NCI-H345 (cell line): Measurements from ENCODE around the gene EPB41L4B.

Source experiments
- DNase-seq: peaks from one replicate; lab custom pipeline; 2025; lab: John Stamatoyannopoulos, UW

EPB41L4B gene

DNA sequence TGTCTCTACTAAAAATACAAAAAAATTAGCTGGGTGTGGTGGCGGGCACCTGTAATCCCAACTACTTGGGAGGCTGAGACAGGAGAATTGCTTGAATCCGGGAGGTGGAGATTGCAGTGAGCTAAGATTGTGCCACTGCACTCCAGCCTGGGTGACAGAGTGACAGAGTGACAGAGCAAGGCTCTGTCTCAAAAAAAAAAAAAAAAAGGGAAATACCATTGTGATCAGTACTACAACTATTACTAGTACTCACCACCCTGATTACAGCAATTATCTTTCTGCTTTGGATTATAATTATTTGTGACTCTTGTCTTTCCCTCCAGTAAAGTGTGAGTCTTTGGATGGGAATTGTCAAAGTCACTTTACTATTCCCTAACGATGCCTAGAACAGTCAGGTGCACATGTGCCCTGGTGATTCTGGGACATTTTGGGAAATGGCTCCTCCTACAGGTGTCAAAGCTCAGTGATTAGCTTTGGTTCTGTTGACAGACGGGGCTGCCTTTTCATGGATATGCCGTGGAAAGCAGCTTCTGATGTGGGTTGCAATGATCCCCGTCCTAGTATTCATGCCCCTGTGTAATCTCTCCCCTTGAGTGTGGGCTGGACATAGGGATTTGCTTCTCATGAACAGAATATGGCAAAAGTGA, 122.0 kb downstream of the EPB41L4B start:
- no peak for DNase-seq

DNA sequence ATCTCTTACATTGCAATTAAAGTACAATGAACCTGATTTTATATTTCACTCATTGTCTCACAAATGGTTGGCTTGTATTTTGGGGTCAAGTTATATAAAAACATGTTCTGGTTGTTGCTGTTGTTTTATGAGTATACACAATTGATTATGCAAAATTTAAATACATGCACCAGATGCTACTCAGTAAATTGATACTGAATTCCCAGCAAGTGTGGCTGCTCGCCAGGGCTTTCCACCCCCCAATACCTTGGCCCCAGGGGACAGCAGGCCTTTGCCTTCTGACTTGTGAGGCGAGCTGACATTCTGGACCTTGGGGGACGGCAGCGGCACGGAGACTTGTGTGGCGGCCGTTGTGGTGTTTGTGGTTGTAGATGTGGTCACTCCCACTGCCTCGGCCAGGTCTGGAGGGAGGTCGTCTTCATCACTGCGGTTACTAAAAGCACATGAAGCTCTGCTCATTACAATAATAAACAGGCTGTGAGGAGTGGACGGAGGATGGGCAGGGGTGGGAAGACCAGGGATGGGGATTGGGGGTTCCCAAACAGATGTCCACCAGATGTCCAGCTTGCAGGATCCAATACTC, 126.8 kb downstream of the EPB41L4B start:
- no peak for DNase-seq

DNA sequence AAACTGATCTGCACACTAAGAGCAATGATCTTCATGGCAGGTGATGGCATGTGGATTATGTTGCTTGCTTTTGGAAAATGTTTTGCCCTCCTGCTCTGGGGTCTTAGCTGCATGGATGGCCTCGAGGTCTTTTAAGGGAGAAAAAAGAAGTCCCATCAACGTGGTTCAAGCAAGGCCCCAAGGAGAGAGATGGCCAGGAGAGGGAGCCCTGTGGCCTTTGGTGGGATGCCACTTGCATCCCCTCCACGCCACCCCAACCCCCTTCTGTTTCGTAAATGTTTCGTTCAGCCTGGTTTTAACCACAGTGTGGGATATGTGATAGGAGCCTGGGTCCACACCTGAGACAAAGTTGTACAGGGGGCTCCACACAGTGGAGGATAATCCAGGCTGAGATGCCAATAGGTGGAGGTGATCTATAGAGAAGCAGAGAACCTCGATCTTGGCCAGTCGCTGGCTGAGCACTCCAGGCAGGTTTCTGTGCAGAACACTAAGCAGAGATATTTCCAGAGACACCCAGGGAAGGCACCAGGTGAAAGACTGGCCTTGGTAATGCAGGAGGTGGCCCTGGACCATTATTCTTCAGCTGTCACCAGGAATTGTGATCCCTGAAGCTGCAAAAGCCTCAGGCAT, 128.0 kb downstream of the EPB41L4B start:
- peak; percentile 22 for DNase-seq

DNA sequence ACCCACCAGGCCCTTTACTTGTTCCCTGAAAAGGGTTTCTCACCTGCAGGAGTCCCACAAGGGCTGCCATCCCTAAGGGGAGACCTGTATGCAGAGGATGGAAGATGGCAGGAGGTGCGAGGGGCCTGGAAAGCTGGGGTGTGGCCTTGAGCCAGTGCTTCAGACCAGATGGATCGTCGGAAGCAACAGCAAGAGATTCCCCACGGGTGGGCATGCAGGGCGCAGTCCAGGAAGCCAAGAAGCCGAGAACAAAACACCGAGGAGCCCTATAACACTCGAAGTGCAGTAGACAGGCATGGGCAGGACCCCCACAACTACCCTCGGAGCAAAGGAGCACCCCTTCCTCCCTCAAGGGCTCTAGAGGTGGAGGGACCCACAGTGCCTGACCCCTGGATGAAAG, 129.1 kb downstream of the EPB41L4B start:
- no peak for DNase-seq

DNA sequence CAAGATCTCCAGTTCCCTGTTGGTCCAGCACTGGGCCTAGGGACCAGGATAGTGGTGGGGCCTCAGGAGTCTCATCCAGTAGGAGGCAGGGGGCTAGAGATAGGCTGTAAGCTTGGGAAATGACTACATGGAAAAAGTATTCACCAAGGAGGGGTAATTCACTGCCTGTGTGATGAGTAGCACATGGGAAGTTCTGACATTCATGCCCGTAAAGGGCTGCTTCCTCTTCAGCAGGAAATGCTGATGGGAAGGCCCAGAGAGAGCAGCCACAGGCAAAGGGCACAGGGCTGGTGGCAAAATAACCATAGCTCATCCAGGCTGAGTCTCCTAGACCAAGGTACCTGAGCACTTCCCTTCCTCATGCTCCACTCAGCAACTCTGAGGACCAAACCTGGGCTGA, 130.7 kb downstream of the EPB41L4B start:
- DNase-seq, result no peak

DNA sequence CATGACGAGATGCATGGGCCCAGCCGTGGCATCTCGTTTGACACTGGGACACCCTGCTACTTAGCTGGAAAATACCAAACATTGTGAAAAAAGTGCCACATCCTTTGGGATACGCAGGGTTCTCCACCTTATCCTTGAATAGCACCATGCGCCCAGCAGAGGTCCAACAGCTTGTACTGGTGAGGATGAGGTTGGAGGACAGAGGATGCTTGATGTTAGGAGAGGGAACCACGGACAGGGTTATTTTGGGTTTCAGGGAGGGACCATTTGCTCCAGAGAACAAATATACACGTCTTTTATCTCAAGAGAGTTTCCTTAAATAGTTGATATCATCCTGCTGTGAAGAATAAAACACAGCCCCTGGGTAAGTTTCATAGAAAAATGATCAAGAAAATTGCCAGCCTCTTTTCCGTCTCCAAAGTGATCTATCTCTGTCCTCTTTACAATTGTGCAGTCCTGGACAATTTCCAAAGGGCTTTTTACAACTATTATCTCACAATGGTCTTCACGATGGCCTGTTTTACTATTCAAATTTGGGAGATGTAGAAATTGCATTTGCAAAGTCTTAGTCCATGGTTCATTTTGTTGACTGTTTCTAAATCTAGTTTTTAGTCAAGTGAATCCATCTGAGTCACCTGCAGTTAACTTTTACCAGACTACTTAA, 133.9 kb downstream of the EPB41L4B start:
- DNase-seq, result peak; percentile 57

DNA sequence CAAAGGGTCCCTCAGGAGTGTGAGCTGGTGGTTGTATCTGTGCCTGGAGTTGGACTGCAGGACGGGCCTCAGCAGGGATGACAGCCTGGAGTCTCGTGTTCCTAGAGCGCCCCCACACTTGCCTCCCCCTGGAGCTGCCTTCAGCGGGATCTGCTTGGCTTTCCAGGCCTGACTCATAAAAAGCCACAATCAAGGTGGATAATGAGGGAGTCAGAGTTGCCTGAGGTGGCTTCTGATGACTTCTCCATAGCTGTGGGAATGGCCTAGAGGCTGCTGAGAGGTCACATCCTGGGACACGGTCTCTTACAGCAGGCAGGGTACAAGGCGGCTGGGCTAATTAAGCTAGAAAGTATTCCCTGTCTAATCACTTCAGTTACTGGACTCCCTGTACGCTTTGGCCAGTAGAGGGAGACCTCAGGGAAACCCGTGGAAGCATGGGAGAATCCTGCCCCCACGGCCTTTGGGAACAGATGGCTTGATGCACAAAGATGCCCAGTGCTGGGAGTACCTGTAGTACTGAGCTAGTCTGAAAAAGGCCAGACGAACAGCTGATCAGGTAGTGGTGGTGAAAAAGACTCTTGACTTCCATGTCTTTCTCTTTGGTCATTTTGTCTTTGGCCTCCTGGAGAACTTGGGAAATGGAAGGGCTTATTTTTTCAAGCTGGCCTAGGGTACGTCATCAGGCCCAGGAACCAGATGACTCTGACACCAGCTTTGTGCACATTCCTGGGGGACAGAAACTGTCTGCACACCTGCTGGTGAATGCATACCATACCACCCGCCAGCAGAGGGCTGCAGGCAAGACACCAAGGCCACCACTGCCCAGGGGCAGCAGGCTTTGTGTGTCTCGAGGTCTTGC, 137.7 kb downstream of the EPB41L4B start:
- DNase-seq, result no peak

DNA sequence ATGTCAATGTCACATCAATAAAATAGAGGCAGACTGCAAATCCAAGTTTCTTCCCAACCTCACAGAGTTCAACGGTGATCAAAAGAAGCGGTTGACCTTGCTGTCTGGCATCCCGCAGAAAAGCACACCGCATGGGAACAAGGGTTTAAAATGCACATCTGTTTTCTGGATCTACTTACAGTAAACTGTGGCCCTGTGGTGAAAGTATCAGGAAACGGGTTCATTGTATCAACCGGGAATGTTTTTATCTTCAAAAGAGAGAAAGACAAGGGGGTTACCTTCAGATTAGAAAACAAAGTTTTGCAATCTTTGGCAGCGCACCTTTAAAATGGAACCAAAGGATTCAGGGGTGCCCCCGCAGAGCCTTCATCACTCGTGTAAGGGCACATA, 138.3 kb downstream of the EPB41L4B start:
- DNase-seq, result no peak

DNA sequence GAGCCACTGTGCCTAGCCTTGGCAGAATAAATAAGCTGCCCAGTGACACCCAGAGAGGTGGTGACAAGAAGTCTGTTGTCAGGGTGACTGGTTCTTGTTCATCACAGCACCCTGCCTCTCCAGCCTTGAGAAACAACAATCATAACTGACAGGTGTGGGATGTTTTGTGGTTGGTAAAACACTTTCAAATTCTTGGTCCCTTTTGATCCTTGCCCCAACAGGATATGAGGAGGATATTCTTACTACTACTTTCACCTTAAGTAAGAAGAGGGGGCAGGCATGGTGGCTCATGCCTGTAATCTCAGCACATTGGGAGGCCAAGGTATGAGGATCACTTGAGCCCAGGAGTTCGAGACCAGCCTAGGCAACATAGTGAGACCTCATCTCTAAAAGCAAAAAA, 139.6 kb downstream of the EPB41L4B start:
- no peak for DNase-seq

DNA sequence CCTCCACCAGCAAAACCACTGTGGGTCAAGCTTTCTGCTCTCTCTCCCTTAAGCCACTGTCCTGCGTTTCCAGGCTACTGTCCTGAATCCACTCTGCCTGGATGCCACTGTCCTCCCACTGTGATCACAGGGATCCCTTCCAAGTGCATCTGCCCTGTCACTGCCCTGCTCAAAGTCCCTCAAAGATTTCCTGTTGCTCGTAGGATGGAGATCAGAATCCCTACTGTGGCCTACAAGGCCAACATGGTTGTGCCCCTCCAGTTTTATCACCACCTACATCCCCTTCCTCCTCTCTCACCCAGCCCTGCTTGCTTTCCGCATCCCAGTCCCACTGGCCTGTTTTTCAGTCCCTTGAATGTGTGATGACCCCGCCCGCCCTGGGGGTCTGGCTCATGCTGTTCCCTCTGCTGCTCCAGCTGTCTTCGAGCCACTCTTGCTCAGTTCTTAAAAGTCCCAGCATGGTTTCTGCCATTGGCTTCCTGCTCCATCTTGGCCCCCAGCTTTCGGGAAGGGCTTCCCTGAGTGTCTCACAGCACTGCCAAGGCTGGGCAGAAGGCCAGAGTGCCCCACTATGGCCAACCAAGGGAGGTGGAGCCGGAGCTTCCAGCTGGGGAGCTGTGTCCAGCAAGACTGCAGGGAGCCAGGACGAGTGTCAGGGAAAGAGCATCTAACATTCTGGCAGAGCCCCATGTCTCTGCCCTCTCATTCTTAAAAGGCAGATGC, 140.9 kb downstream of the EPB41L4B start:
- no peak for DNase-seq

DNA sequence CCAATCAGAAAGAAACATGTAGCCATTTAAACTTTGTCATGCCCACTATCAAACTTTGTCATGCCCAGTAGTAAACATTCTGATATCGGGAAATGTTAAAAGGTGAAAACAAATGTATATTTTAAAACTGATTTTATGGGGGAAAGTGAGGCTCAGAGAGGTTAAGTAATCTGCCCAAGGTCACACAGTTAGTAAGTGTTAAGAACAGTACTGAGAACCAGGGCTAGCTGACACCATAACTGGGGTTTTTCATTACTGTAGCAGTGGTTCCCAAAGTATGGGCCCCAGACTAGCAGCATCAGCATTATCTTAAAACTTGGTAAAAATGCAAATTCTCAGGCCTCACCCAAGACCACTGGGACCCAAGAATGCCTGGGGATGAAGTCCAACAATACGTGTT, 143.9 kb downstream of the EPB41L4B start:
- no peak for DNase-seq

DNA sequence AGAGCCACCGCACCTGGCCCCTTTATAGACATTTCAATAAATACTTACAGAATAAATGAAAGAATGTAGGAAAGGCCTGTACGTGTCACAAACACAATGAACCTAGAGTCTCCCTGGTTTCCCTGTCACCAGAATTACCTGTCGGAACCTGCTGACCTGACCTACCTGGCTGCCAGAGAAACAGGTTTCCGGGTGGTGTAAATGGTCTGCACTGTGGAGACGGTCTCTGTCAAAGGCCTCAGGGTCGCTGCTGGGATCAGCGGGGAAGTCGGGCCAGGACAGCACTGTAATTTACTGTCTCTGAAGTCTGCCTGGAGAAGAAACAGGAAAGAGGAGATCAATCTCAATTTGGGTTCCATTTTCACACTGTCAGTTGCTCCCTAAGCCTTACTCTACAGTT, 144.5 kb downstream of the EPB41L4B start:
- no peak for DNase-seq

DNA sequence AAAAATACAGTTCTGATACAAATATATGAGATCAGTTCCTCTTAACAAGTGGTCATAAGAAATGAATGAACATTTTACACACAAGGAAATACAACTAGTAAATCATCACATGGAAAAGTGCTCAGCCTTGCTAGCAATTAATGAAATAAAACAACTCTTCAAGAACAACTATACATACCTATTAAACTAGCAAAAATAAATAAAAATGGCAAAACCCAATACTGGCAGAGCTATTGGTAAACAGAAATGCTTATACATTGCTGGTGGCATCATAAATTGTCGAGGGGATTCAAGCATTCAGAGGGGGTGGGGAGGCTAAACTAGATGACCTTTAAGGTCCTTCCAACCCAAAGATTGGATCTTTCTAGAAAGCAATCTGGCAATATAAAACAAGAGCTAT, 147.9 kb downstream of the EPB41L4B start:
- DNase-seq, result no peak

DNA sequence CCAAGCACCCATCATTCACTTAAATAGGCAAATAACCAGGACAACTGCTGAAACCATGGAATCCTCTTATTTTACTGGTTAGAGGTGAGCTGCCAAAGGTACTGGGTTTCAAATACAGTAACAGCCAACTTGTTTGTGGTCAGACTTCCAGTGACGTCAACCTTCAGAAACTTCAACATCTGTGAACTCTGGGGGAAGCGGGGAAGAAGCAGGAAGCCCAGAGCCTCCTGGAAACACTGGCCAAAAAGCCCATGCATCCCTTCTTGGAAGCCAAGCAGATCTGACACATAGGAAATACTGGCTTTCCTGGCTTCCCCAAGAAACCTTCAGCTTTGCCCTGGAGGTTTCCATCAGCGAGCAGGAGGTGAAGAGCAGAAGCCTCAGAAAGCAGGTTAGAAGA, 148.9 kb downstream of the EPB41L4B start:
- no peak for DNase-seq

DNA sequence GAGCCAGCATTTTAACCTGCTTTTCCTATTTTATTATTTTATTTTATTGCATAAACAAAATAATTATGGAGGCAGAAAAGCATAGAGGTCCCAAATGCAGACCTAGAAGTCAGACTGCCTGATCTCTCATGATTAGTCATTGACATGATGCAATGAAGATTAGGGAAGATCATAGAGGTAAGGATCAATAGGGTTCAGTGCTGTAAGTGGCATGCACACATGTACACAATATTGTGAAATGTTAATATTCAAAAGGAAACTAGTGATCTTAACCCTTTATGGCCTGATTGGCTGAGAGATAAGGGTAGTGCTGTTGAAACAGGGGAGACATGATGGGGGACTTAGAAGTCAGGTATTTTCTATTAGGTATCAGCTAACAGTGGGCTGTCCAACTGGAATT, 152.7 kb downstream of the EPB41L4B start:
- DNase-seq, result no peak

DNA sequence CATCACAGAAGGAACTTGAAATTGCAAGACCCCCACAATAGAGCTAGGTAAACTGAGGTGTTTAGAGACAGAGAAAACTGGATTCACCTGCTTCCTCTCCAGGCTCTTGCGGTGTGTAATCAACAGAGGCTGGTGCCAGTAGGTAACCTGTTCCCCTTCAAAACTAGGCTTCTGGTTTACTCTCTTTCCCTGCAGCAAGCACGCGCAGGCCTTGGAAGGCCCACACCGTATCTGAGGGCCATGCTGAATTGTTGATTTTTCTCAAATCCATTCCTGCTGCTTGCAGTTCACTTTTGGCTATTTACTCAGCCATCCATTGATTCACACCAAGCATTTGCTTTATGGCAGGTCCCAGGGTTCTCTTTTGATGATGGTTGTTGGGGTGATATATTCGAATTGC, 153.1 kb downstream of the EPB41L4B start:
- DNase-seq, result peak; percentile 21

DNA sequence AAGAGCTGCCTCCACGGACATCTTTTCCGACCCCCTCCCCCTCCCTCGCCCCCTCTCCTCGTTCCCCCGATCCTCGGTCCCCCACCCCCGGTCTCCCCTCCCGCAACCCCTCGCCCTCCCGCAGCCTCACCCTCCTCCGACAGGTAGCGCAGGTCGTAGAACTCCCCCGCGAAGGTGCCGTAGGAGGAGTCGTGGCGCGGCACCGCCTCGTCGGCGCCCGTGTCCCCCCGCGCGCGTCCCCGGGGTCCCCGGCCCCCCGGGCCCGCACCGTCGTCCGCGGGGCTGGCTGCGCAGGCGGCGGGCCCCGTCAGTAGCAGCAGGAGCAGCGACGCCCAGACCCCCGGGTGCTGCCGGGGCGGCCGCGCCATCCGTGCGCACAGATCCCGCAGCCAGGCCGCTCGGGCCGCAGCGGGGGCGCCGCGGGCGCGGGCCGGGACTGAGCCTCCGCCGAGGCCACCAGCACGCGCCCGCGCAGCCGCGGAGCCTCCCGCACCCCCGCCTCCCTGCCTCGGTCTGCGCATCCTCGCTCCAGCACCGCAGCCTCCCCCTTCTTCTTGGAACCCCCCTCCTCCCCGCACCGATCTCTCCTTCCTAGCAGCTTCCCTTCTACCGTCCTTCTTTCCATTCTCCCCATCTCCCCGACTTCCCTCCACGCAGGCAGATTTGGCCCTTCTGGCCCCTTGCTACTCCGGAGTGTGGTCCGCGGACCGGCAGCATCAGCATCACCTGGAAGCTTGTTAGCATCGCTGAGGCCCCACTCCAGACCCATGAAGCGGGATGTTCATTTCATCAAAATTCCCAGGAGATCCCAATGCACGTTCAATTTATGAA, 153.9 kb downstream of the EPB41L4B start, which contains the start of gene FRRS1L:
TSS of gene FRRS1L (minus strand) at position 479 of the 831 bp plus-strand sequence. CDS start at position 368, 111 bp downstream.
- DNase-seq, result peak; percentile 60

DNA sequence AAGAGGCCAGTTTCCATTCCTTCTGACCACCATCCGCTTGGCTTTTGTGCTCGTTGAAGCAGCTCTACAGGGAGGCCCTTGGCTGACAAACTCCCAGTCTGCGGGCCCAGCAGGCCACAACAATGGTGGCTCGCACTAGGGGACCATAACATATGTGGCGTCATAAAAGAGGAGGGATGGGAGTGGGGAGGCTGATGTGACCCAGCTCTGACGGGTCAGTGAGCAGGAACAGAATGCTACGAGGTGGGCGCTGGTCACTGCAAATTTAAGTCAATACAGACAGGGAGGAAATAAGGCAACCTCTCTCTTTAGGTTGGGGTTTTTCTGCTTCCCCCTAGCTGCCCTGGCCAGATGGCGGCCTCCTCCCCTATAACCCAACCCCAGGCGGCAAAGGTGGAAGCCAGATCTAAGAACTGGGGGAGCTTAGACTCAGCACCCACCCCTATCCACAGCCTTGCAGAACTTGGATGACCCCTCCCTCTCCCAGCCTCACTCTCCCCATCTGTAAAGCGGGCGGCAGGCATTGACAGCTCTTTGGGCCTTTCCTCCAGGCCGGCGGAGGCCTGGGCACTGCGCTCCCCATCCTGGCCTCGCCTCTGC, 154.6 kb downstream of the EPB41L4B start:
- DNase-seq, result no peak

DNA sequence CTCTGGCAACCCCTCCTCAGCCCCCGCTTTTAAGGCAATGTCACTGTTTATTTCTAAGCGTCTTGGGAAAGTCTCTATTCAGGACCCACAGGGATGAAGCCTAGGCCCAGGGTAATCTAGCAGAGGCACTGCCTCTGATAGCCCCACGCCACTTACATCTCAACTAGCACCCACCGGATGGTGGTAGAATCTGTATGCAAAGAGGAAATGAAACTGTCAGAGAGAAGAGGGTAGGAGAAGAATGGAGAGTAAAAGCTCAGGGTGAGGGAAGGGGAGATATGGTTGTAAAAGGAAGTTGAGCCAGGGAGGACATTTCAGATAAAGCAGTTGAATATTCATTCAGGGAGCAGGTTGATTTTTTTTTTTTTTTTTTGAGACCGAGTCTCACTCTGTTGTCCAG, 156.8 kb downstream of the EPB41L4B start:
- DNase-seq, result no peak

DNA sequence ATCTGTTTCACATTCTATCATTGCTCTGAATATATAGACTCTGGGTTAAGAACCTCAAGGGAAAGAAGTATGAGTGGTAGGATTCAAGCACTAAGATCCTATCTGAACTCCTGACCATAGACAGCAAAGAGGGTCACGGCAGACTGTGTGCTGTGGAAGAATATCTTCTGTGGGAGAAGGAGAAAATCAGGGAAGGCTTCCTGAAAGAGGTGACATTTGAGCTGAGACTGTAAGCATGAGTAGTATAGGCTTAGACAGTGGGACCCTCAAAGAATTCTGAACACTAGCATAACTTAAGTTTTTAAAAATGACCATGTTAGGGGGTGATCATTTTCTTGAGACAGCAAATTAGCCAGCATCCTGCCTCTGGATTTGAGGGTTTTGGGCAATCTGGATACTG, 157.7 kb downstream of the EPB41L4B start:
- DNase-seq, result no peak
